Measurements from ENCODE around the gene ARHGAP15.

ARHGAP15 gene

DNA sequence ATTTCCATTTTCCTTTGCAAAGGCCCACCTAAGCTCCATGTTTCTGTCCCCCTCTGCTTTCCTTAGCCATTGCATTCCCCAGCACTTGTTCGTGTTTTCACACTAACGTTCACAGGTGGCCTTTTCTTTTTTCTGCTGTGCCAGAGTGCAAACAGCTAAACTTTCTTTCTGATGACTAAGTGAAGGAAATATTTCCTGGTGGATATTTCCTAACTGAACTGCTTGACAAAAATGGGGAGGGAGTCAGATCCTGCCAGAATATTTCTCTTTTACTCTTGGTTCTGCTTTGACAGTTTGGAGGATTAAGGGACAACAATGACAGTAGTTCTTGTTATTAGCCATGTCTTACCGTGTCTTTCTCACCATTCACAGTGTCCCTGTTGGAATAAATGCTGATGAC is 344.0 kb downstream of the ARHGAP15 start:
- no peak overlapping the region for H3K4me2 ChIP-seq (ENCODE audit: low read length)
- no peak overlapping the region for H3K27ac ChIP-seq (ENCODE audit: low read depth, low read length, poor library complexity, severe bottlenecking)
- H3K4me3 ChIP-seq (ENCODE audit: low read depth, low read length, poor library complexity, severe bottlenecking), result no peak overlapping the region
- H3K36me3 ChIP-seq (ENCODE audit: insufficient read depth, low read length), result 0 out of 2 replicates have a peak, but pooled peaks cover 3% of the 10 kb centered on the region
- no peaks in the 10 kb centered on the region for H4K20me1 ChIP-seq (ENCODE audit: insufficient read depth, low read length)
- no peaks in the 10 kb centered on the region for H3K4me1 ChIP-seq (ENCODE audit: insufficient read depth, low read length, severe bottlenecking)
- no peaks in the 10 kb centered on the region for H3F3A ChIP-seq (ENCODE audit: insufficient read depth, low read length)
- no peak for TF ChIP-seq EZH2 (IDR thresholded peaks at IDR 0.05; ENCODE audit: borderline replicate concordance, low read length)
- TF ChIP-seq, protein P1, sequence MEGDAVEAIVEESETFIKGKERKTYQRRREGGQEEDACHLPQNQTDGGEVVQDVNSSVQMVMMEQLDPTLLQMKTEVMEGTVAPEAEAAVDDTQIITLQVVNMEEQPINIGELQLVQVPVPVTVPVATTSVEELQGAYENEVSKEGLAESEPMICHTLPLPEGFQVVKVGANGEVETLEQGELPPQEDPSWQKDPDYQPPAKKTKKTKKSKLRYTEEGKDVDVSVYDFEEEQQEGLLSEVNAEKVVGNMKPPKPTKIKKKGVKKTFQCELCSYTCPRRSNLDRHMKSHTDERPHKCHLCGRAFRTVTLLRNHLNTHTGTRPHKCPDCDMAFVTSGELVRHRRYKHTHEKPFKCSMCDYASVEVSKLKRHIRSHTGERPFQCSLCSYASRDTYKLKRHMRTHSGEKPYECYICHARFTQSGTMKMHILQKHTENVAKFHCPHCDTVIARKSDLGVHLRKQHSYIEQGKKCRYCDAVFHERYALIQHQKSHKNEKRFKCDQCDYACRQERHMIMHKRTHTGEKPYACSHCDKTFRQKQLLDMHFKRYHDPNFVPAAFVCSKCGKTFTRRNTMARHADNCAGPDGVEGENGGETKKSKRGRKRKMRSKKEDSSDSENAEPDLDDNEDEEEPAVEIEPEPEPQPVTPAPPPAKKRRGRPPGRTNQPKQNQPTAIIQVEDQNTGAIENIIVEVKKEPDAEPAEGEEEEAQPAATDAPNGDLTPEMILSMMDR (IDR thresholded peaks at IDR 0.05; ENCODE audit: low read length), result no peak
- H3K9ac ChIP-seq (ENCODE audit: low read length), result no peak overlapping the region
- no peaks in the 10 kb centered on the region for H3K27me3 ChIP-seq (ENCODE audit: insufficient read depth, low read length)
- H3K79me2 ChIP-seq (ENCODE audit: insufficient read depth, low read length), result no peaks in the 10 kb centered on the region
- no peak overlapping the region for H2AFZ ChIP-seq (ENCODE audit: low read length)
- no peaks in the 10 kb centered on the region for H3K9me2 ChIP-seq (ENCODE audit: low read depth, low read length)
- H3K9me3 ChIP-seq (ENCODE audit: low read length), result no peaks in the 10 kb centered on the region

DNA sequence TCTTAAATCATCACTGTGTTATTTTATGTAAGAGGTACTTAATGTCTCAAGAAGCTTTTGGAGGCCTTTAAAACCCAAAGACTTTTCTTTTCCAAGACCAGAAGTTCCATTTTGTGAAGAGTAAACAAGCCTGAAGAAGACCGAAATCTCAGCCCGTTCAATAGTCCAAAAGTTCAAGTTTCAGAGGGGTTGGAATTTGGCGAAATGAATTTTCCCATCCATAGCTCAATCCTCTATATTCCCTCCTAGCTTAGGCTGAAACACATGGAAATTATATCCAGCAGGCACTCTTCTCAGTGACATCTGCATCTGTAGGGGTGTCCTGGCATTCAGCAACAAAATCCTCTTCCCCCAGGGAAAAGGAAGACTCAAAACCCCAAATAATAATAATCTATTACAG is 344.6 kb downstream of the ARHGAP15 start:
- Histone ChIP-seq H3K36me3 (ENCODE audit: insufficient read depth, low read length) (0 out of 2 replicates have a peak, but pooled peaks cover 3% of the 10 kb centered on the region), H3K27ac (ENCODE audit: low read depth, low read length, poor library complexity, severe bottlenecking) (no peak overlapping the region), H3K9me2 (ENCODE audit: low read depth, low read length) (no peaks in the 10 kb centered on the region), H3K9ac (ENCODE audit: low read length) (no peak overlapping the region), H3K9me3 (ENCODE audit: low read length) (no peaks in the 10 kb centered on the region), H3K27me3 (ENCODE audit: insufficient read depth, low read length) (no peaks in the 10 kb centered on the region), H3K4me3 (ENCODE audit: low read depth, low read length, poor library complexity, severe bottlenecking) (no peak overlapping the region), H3K4me2 (ENCODE audit: low read length) (no peak overlapping the region), H3K4me1 (ENCODE audit: insufficient read depth, low read length, severe bottlenecking) (no peaks in the 10 kb centered on the region), H2AFZ (ENCODE audit: low read length) (no peak overlapping the region), H3F3A (ENCODE audit: insufficient read depth, low read length) (no peaks in the 10 kb centered on the region), H4K20me1 (ENCODE audit: insufficient read depth, low read length) (no peaks in the 10 kb centered on the region), H3K79me2 (ENCODE audit: insufficient read depth, low read length) (no peaks in the 10 kb centered on the region)
- TF ChIP-seq, protein P1 (IDR thresholded peaks at IDR 0.05; ENCODE audit: low read length), result no peak
- no peak for TF ChIP-seq EZH2 (IDR thresholded peaks at IDR 0.05; ENCODE audit: borderline replicate concordance, low read length)

DNA sequence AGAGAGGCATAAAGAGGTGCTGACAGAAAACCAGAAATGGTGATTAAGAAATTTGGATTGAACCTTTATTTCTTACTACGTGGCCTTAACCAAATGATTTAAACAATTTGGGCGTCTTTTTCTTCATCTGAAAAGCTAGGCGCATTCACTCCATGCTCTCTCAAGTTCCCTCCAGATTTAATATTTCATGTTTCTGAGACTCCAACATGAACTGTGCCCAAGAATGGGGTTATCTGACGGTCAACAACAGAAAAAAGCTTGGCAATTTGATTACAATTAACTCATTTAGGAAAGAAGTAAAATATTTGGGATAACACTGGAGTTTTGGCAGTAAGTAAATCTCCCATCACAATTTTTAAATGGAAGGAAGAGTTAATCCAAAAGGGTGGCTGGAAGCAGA is 345.4 kb downstream of the ARHGAP15 start:
- no peak overlapping the region for H2AFZ ChIP-seq (ENCODE audit: low read length)
- H3K79me2 ChIP-seq (ENCODE audit: insufficient read depth, low read length), result no peaks in the 10 kb centered on the region
- H3K4me2 ChIP-seq (ENCODE audit: low read length), result no peak overlapping the region
- no peaks in the 10 kb centered on the region for H3K9me3 ChIP-seq (ENCODE audit: low read length)
- H3K27me3 ChIP-seq (ENCODE audit: insufficient read depth, low read length), result no peaks in the 10 kb centered on the region
- H3F3A ChIP-seq (ENCODE audit: insufficient read depth, low read length), result no peaks in the 10 kb centered on the region
- H3K9ac ChIP-seq (ENCODE audit: low read length), result no peak overlapping the region
- TF ChIP-seq, protein P1 (IDR thresholded peaks at IDR 0.05; ENCODE audit: low read length), result no peak
- no peak for TF ChIP-seq EZH2 (IDR thresholded peaks at IDR 0.05; ENCODE audit: borderline replicate concordance, low read length)
- no peak overlapping the region for H3K4me3 ChIP-seq (ENCODE audit: low read depth, low read length, poor library complexity, severe bottlenecking)
- H3K36me3 ChIP-seq (ENCODE audit: insufficient read depth, low read length), result 0 out of 2 replicates have a peak, but pooled peaks cover 3% of the 10 kb centered on the region
- no peak overlapping the region for H3K27ac ChIP-seq (ENCODE audit: low read depth, low read length, poor library complexity, severe bottlenecking)
- no peaks in the 10 kb centered on the region for H3K9me2 ChIP-seq (ENCODE audit: low read depth, low read length)
- H4K20me1 ChIP-seq (ENCODE audit: insufficient read depth, low read length), result no peaks in the 10 kb centered on the region
- no peaks in the 10 kb centered on the region for H3K4me1 ChIP-seq (ENCODE audit: insufficient read depth, low read length, severe bottlenecking)
